Panc1 (cell line): Measurements from ENCODE around the gene PUSL1. TPM values are rescaled to one million over a fixed set of nuclear protein-coding genes. Genes with fewer than 3 reads are reported as not detected.

Source experiments
- ATAC-seq: fragments of 200-7000 bp; cut with Tn5 transposase; 2 replicates; pipeline ENCODE4 v1.9.1; 2020; ENCODE audit warnings: mild to moderate bottlenecking, moderate library complexity
- BruUV-seq: library from RNA; stranded (reverse); fragments of 400-500 nt; replicated peaks from 2 replicates; lab custom pipeline; 2021; lab: Mats Ljungman, UMichigan
- CTCF ChIA-PET: fragments of 300-600 bp; sonication (Branson Sonifier 250); formaldehyde crosslinking; loops from one replicate; lab custom pipeline; 2022; ENCODE audit warnings: antibody characterized with exemption; lab: Charles Lee
- POLR2A ChIA-PET: fragments of 300-600 bp; sonication (Branson Sonifier 250); formaldehyde crosslinking; loops from one replicate; lab custom pipeline; 2022; ENCODE audit warnings: antibody characterized with exemption; lab: Charles Lee
- DNase-seq: peaks from one replicate; pipeline ENCODE4 v3.0.0-alpha.2; 2010; ENCODE audit warnings: low read depth, low spot score
- H3K27ac ChIP-seq: 2 replicates; pipeline ENCODE4 v1.5.1; 2011; ENCODE audit warnings: mild to moderate bottlenecking, low read length, inconsistent platforms
- H3K27me3 ChIP-seq: fragments of 200-500 bp; sonication (Bioruptor generic); 2 replicates; pipeline ENCODE4 v1.6.0; 2014; ENCODE audit warnings: low read length, inconsistent platforms; ENCODE audit not compliant: control insufficient read depth, insufficient read depth
- H3K36me3 ChIP-seq: fragments of 200-500 bp; sonication (Bioruptor generic); 2 replicates; pipeline ENCODE4 v1.5.1; 2014; ENCODE audit warnings: inconsistent platforms, mild to moderate bottlenecking, low read length, moderate library complexity; ENCODE audit not compliant: control insufficient read depth, insufficient read depth
- H3K4me1 ChIP-seq: 2 replicates; pipeline ENCODE4 v1.5.1; 2011; ENCODE audit warnings: inconsistent platforms, mild to moderate bottlenecking, low read length, moderate library complexity; ENCODE audit not compliant: control insufficient read depth, insufficient read depth
- H3K4me3 ChIP-seq, 2 experiments: 2 replicates each; pipeline ENCODE4 v1.5.1; 2011 to 2012; ENCODE audit warnings: low read depth in 2 of 2, low read length in 2 of 2, mild to moderate bottlenecking in 2 of 2, inconsistent platforms in 1 of 2, moderate library complexity in 1 of 2
- H3K9me3 ChIP-seq: fragments of 200-500 bp; sonication (Bioruptor generic); 2 replicates; pipeline ENCODE4 v1.5.1; 2014; ENCODE audit warnings: low read depth, mild to moderate bottlenecking, inconsistent platforms, low read length, moderate library complexity; ENCODE audit not compliant: control insufficient read depth, insufficient read depth
- POLR2AphosphoS5 ChIP-seq: IDR thresholded peaks from 2 replicates; pipeline ENCODE4 v1.6.1; 2012; ENCODE audit warnings: mild to moderate bottlenecking, low read depth, low read length, moderate library complexity
- SIN3A ChIP-seq: IDR thresholded peaks from 2 replicates; pipeline ENCODE4 v1.6.1; 2012; ENCODE audit warnings: low read depth, mild to moderate bottlenecking, low read length, moderate library complexity, borderline replicate concordance; ENCODE audit not compliant: insufficient read depth
- TCF7L2 ChIP-seq: IDR thresholded peaks from 2 replicates; pipeline ENCODE4 v1.6.1; 2011; ENCODE audit warnings: mild to moderate bottlenecking, low read depth, low read length, inconsistent platforms
- in situ Hi-C: cut with HindIII; loops from 2 replicates; pipeline ENCODE4 v1.10.0; 2016; ENCODE audit warnings: low sequenced_read_pairs, low pct_unique_long_range_greater_than_20kb
- intact Hi-C: fragments of 100-400 bp; cut with micrococcal nuclease; formaldehyde crosslinking; loops from one replicate; pipeline ENCODE4 v1.10.0; 2022; ENCODE audit not compliant: unreplicated experiment
- total RNA-seq: library from RNA; stranded (reverse); gene quantifications from one replicate; pipeline ENCODE4 v1.2.1, GENCODE V29; 2021; ENCODE audit not compliant: unreplicated experiment
- TF ChIP-seq, protein P1 (sequence below): fragments of 450-650 bp; IDR thresholded peaks from 2 replicates; pipeline ENCODE4 v1.5.1; 2017; ENCODE audit warnings: mild to moderate bottlenecking
- TF ChIP-seq, protein P2 (sequence below), 2 experiments: IDR thresholded peaks; 2 replicates each; pipeline ENCODE4 v1.6.1; 2011 to 2012; ENCODE audit warnings: low read depth in 2 of 2, control low read depth in 1 of 2, low read length in 1 of 2, mild to moderate bottlenecking in 1 of 2, moderate library complexity in 1 of 2; ENCODE audit not compliant: insufficient read depth in 1 of 2

The PUSL1 gene
- total RNA-seq, 1 experiment from 2014 or later, result 46.9 TPM

DNA sequence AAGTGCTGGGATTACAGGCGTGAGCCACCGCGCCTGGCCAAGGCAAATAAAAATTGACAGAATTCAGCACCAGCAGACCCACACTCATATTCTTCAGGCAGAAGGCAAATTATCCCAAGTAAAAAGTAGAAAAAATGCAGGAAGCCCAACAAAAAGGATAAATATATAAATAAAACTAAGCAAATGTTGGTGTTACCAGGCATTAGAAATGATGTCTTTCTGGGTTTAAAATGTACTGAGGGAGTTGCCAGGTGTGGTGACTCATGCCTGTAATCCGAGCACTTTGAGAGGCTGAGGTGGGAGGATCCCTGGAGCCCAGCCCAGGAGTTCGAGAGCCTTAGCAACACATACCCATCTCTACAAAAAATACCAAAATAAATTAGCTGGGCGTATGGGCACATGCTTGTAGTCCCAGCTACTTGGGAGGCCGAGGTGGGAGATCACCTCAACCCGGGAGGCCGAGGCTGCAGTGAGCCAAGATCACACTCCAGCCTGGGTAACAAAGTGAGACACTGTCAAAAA is 9.8 kb downstream of the PUSL1 start:
- peaks cover 38% of the 10 kb centered on the region for H3K4me1 ChIP-seq
- intact Hi-C loops, result no loop called here
- BruUV-seq, result TSS peak; percentile 71
- peak overlapping the region; percentile 48 for H3K27ac ChIP-seq
- POLR2A ChIA-PET, result no interaction called here
- in situ Hi-C loops, result no loop called here
- H3K36me3 ChIP-seq, result no peaks in the 10 kb centered on the region; the same call in none of the 2 replicates
- ATAC-seq, result peak; percentile 74
- H3K9me3 ChIP-seq, result no peaks in the 10 kb centered on the region
- H3K4me3 ChIP-seq, result no peak overlapping the region
- DNase-seq, result no peak
- CTCF ChIA-PET, result no interaction called here
- TF ChIP-seq, protein P1, sequence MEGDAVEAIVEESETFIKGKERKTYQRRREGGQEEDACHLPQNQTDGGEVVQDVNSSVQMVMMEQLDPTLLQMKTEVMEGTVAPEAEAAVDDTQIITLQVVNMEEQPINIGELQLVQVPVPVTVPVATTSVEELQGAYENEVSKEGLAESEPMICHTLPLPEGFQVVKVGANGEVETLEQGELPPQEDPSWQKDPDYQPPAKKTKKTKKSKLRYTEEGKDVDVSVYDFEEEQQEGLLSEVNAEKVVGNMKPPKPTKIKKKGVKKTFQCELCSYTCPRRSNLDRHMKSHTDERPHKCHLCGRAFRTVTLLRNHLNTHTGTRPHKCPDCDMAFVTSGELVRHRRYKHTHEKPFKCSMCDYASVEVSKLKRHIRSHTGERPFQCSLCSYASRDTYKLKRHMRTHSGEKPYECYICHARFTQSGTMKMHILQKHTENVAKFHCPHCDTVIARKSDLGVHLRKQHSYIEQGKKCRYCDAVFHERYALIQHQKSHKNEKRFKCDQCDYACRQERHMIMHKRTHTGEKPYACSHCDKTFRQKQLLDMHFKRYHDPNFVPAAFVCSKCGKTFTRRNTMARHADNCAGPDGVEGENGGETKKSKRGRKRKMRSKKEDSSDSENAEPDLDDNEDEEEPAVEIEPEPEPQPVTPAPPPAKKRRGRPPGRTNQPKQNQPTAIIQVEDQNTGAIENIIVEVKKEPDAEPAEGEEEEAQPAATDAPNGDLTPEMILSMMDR, result no peak
- TF ChIP-seq TCF7L2, result no peak
- peak; percentile 64; the same call in 1 of the 2 replicates for TF ChIP-seq POLR2AphosphoS5
- H3K27me3 ChIP-seq, result no peaks in the 10 kb centered on the region

DNA sequence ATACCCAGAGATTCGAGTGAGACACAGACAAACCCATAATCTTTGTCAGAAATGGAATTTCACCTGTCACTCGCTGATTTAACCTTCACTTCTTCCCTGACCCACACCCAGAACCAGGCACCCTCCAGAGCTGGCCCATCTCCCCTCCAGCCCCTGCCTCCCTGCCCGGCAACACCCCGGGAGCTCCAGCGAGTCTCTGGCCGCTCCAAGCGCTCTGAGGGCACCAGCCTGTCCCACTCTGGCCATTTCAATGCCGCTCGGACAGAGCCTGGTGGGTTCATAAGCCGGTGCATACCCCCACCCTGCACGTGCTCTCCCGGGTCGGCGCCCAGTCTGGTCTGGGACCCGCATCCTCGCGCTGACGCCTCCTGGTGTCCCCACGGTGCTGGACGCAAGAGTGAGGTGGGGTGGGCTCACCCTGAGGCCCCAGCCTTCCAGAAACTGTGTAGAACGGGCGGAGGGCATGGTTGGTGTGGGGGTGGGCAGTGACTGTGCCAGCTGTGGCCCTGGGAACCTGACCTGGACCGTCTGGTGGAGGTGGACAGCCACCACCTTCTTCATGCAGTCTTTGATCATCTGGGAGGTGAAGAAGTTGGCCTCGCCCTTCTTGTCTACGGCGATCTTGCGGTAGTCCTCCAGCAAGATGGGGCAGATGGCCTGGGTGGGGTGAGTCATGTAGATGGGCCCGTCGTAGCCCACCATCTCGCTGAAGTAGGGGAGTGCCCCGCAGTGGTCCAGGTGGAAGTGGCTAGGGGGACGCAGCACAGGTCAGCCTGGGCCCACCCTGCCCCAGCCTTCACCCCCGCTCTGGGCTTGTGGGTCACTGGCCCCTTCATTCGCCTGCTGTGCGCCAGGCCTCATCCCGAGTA is 10.6 kb downstream of the PUSL1 start:
- POLR2A ChIA-PET, result no interaction called here
- in situ Hi-C loops, result no loop called here
- no TSS peak for BruUV-seq
- Histone ChIP-seq H3K27me3 (no peaks in the 10 kb centered on the region), H3K36me3 (no peaks in the 10 kb centered on the region; the same call in 1 of the 2 replicates), H3K9me3 (no peaks in the 10 kb centered on the region), H3K27ac (peak overlapping the region; percentile 34), H3K4me1 (peaks cover 38% of the 10 kb centered on the region), H3K4me3 (no peak overlapping the region)
- no peak for ATAC-seq
- no peak for DNase-seq
- TF ChIP-seq SIN3A (no peak), POLR2AphosphoS5 (no peak), TCF7L2 (no peak)
- TF ChIP-seq, protein P2, sequence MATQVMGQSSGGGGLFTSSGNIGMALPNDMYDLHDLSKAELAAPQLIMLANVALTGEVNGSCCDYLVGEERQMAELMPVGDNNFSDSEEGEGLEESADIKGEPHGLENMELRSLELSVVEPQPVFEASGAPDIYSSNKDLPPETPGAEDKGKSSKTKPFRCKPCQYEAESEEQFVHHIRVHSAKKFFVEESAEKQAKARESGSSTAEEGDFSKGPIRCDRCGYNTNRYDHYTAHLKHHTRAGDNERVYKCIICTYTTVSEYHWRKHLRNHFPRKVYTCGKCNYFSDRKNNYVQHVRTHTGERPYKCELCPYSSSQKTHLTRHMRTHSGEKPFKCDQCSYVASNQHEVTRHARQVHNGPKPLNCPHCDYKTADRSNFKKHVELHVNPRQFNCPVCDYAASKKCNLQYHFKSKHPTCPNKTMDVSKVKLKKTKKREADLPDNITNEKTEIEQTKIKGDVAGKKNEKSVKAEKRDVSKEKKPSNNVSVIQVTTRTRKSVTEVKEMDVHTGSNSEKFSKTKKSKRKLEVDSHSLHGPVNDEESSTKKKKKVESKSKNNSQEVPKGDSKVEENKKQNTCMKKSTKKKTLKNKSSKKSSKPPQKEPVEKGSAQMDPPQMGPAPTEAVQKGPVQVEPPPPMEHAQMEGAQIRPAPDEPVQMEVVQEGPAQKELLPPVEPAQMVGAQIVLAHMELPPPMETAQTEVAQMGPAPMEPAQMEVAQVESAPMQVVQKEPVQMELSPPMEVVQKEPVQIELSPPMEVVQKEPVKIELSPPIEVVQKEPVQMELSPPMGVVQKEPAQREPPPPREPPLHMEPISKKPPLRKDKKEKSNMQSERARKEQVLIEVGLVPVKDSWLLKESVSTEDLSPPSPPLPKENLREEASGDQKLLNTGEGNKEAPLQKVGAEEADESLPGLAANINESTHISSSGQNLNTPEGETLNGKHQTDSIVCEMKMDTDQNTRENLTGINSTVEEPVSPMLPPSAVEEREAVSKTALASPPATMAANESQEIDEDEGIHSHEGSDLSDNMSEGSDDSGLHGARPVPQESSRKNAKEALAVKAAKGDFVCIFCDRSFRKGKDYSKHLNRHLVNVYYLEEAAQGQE (IDR thresholded peaks at IDR 0.05; ENCODE audit: insufficient read depth in 1 of 2, low read depth in 2 of 2, low read length in 1 of 2), result no peak
- TF ChIP-seq, protein P1, result no peak
- intact Hi-C loops, result no loop called here
- CTCF ChIA-PET, result no interaction called here
